Parathyroid adenoma (tissue), 2 donors: Measurements from ENCODE around the gene ADGRD1.

Source experiments
- H2AFZ ChIP-seq: fragments of 300-600 bp; sonication (generic); one replicate; pipeline ENCODE4 v1.7.0; 2017; ENCODE audit warnings: antibody characterized with exemption, mild to moderate bottlenecking
- H3K27ac ChIP-seq: fragments of 300-600 bp; sonication (generic); one replicate; pipeline ENCODE4 v1.7.0; 2017
- H3K27me3 ChIP-seq: fragments of 300-600 bp; sonication (generic); one replicate; pipeline ENCODE4 v1.7.0; 2017; ENCODE audit warnings: low read length; ENCODE audit not compliant: control insufficient read depth, insufficient read depth
- H3K36me3 ChIP-seq: fragments of 300-600 bp; sonication (generic); one replicate; pipeline ENCODE4 v1.7.0; 2017; ENCODE audit warnings: low read length; ENCODE audit not compliant: control insufficient read depth, insufficient read depth
- H3K4me1 ChIP-seq: fragments of 300-600 bp; sonication (generic); one replicate; pipeline ENCODE4 v1.7.0; 2017; ENCODE audit warnings: control low read depth
- H3K4me2 ChIP-seq: fragments of 300-600 bp; sonication (generic); one replicate; pipeline ENCODE4 v1.7.0; 2017; ENCODE audit warnings: low read length
- H3K4me3 ChIP-seq: fragments of 300-600 bp; sonication (generic); one replicate; pipeline ENCODE4 v1.7.0; 2017; ENCODE audit warnings: low read depth, low read length
- H3K79me2 ChIP-seq: fragments of 300-600 bp; sonication (generic); one replicate; pipeline ENCODE4 v1.7.0; 2017; ENCODE audit warnings: control low read depth
- H3K9ac ChIP-seq: fragments of 300-600 bp; sonication (generic); one replicate; pipeline ENCODE4 v1.7.0; 2017; ENCODE audit warnings: mild to moderate bottlenecking
- H3K9me3 ChIP-seq: fragments of 300-600 bp; sonication (generic); one replicate; pipeline ENCODE4 v1.7.0; 2017; ENCODE audit warnings: low read length; ENCODE audit not compliant: control insufficient read depth
- CTCF ChIP-seq: fragments of 300-600 bp; sonication (generic); IDR thresholded peaks from one replicate; pipeline ENCODE4 v1.7.0; 2017; ENCODE audit warnings: antibody characterized with exemption, mild to moderate bottlenecking
- donor health status: primary hyperparathyroidism.

Gene ADGRD1

GRCh38 chr12:130960787-130961186, 7.1 kb downstream of the ADGRD1 start:
- Histone ChIP-seq H3K36me3 (no peaks in the 10 kb centered on the region), H2AFZ (no peak overlapping the region), H3K9me3 (no peaks in the 10 kb centered on the region), H3K4me3 (no peak overlapping the region), H3K27ac (no peak overlapping the region), H3K27me3 (no peaks in the 10 kb centered on the region), H3K9ac (no peak overlapping the region), H3K4me1 (no peaks in the 10 kb centered on the region), H3K79me2 (no peaks in the 10 kb centered on the region), H3K4me2 (no peak overlapping the region)
- no peak for TF ChIP-seq CTCF

GRCh38 chr12:130961921-130962451, 8.3 kb downstream of the ADGRD1 start:
- Histone ChIP-seq H3K27ac (no peak overlapping the region), H3K4me3 (no peak overlapping the region)

GRCh38 chr12:130965214-130965613, 11.5 kb downstream of the ADGRD1 start:
- H3K9me3 ChIP-seq, result no peaks in the 10 kb centered on the region
- no peak overlapping the region for H3K4me3 ChIP-seq
- no peak overlapping the region for H3K9ac ChIP-seq
- no peak overlapping the region for H3K4me2 ChIP-seq
- H3K27me3 ChIP-seq, result no peaks in the 10 kb centered on the region
- no peak overlapping the region for H2AFZ ChIP-seq
- TF ChIP-seq CTCF, result no peak
- H3K36me3 ChIP-seq, result no peaks in the 10 kb centered on the region
- no peaks in the 10 kb centered on the region for H3K79me2 ChIP-seq
- no peaks in the 10 kb centered on the region for H3K4me1 ChIP-seq
- H3K27ac ChIP-seq, result no peak overlapping the region

More at GRCh38 chr12:130961921-130962451, 8.3 kb downstream of the ADGRD1 start:
- Histone ChIP-seq H3K9ac (no peak overlapping the region), H3K36me3 (no peaks in the 10 kb centered on the region), H3K79me2 (no peaks in the 10 kb centered on the region), H3K9me3 (no peaks in the 10 kb centered on the region), H2AFZ (no peak overlapping the region), H3K4me2 (no peak overlapping the region), H3K27me3 (no peaks in the 10 kb centered on the region), H3K4me1 (no peaks in the 10 kb centered on the region)
- no peak for TF ChIP-seq CTCF

GRCh38 chr12:130965668-130966067, 12.0 kb downstream of the ADGRD1 start:
- no peak overlapping the region for H2AFZ ChIP-seq
- H3K4me3 ChIP-seq, result no peak overlapping the region
- TF ChIP-seq CTCF, result no peak
- no peaks in the 10 kb centered on the region for H3K27me3 ChIP-seq
- no peaks in the 10 kb centered on the region for H3K4me1 ChIP-seq
- no peaks in the 10 kb centered on the region for H3K79me2 ChIP-seq
- no peak overlapping the region for H3K4me2 ChIP-seq
- no peak overlapping the region for H3K27ac ChIP-seq
- H3K9me3 ChIP-seq, result no peaks in the 10 kb centered on the region
- H3K36me3 ChIP-seq, result no peaks in the 10 kb centered on the region
- H3K9ac ChIP-seq, result no peak overlapping the region

GRCh38 chr12:130966443-130967030, 12.8 kb downstream of the ADGRD1 start:
- TF ChIP-seq CTCF, result no peak
- H3K4me2 ChIP-seq, result no peak overlapping the region
- H3K79me2 ChIP-seq, result no peaks in the 10 kb centered on the region
- no peaks in the 10 kb centered on the region for H3K27me3 ChIP-seq
- H2AFZ ChIP-seq, result no peak overlapping the region
- H3K4me3 ChIP-seq, result no peak overlapping the region
- H3K4me1 ChIP-seq, result no peaks in the 10 kb centered on the region
- no peaks in the 10 kb centered on the region for H3K36me3 ChIP-seq
- no peak overlapping the region for H3K27ac ChIP-seq
- no peaks in the 10 kb centered on the region for H3K9me3 ChIP-seq
- H3K9ac ChIP-seq, result no peak overlapping the region
